GM12878 (cell line): ENCODE data around the gene TPI1. TPM values are rescaled to one million over a fixed set of nuclear protein-coding genes. Genes with fewer than 3 reads are reported as not detected.

Experiments used
- CUX1 ChIP-seq: IDR thresholded peaks from 2 replicates; pipeline ENCODE4 v1.6.1; 2012; ENCODE audit warnings: improper control_type of control experiment, low read depth, low read length; ENCODE audit not compliant: insufficient replicate concordance
- HCFC1 ChIP-seq: fragments of 150-350 bp; IDR thresholded peaks from 2 replicates; pipeline ENCODE4 v1.6.1; 2014; ENCODE audit warnings: low read length
- NBN ChIP-seq: fragments of 450-650 bp; IDR thresholded peaks from 2 replicates; pipeline ENCODE4 v1.6.1; 2016
- ZSCAN29 ChIP-seq: fragments of 450-650 bp; IDR thresholded peaks from 2 replicates; pipeline ENCODE4 v1.6.1; 2017; ENCODE audit warnings: mild to moderate bottlenecking, moderate library complexity
- polyA plus RNA-seq, 11 experiments: library from polyadenylated mRNA; depleted of rRNA in 4 of 11; unstranded in 6 of 11; stranded (reverse) in 5 of 11; fragments of >200 nt; fragmentation: Nextera tagmentation in 4 of 11; fragmentation: Illumina TruSeq in 1 of 11; extraction: Ambion mirVana in 4 of 11; extraction: Trizol in 1 of 11; gene quantifications; 1 replicate in 1 of 11; 2 replicates in 10 of 11; pipeline versions ENCODE4 v1.2.1 to v1.2.3, GENCODE V29; 2011 to 2016; ENCODE audit warnings: inconsistent platforms in 2 of 11, missing spikeins in 2 of 11, low read depth in 1 of 11
- total RNA-seq, 4 experiments: library from RNA; depleted of rRNA in 3 of 4; stranded (reverse); fragments of >200 nt in 3 of 4; fragmentation: Illumina TruSeq in 1 of 4; extraction: Trizol in 1 of 4; gene quantifications; 2 replicates each; pipeline versions ENCODE4 v1.2.1 to v1.2.3, GENCODE V29; 2013 to 2021
- TF ChIP-seq, protein P1 (sequence below): fragments of 150-350 bp; IDR thresholded peaks from 2 replicates; pipeline ENCODE4 v1.6.1; 2014; ENCODE audit warnings: mild to moderate bottlenecking, low read depth, low read length
- TF ChIP-seq, protein P2 (sequence below): fragments of 450-650 bp; IDR thresholded peaks from 2 replicates; pipeline ENCODE4 v1.6.1; 2017; ENCODE audit warnings: mild to moderate bottlenecking, low read depth, inconsistent platforms; ENCODE audit not compliant: poor library complexity, severe bottlenecking

Gene TPI1
- total and polyA plus RNA-seq, 10 of the 15 experiments (the other 5 are each of a cell fraction or from before 2014, with no cell fraction given): 916 to 7,349 (median 1,677) TPM

DNA sequence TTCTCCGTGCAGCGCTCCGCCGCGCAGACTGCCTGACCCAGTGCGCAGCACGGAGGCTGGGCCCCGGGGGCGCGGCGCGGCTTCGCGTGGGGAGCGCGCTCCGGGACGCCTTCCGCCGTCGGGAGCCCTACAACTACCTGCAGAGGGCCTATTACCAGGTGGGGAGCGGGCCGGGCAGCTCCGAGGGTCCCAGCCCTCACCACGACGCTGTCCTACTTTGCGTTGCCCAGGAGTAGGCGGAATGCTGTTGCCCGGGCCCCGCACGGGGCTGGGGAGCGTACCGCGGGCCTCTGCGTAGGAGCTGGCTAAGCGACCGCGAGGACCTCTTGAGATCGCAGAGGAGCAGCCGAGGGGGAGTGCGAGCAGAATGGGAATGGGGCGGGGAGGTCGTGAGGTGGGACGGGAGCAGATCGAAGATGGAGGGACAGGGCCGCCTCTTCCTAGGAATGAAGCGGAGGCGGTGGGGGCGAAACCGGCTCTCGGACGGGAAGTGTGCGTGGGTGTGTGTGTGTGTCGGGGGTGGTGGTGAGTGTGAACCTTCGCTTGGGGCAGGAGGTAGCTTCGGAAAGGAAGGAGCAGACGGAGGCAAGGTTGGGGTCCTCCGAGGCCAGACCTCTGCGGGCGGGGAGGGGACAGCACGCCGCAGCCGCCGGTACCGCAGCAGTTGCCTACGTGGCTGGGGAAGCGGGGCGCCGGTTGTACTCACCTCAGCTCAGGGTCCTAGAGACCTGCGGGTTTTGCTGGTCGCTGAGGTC is 38.4 kb upstream of the TPI1 start (continued):
- TF ChIP-seq, protein P1, sequence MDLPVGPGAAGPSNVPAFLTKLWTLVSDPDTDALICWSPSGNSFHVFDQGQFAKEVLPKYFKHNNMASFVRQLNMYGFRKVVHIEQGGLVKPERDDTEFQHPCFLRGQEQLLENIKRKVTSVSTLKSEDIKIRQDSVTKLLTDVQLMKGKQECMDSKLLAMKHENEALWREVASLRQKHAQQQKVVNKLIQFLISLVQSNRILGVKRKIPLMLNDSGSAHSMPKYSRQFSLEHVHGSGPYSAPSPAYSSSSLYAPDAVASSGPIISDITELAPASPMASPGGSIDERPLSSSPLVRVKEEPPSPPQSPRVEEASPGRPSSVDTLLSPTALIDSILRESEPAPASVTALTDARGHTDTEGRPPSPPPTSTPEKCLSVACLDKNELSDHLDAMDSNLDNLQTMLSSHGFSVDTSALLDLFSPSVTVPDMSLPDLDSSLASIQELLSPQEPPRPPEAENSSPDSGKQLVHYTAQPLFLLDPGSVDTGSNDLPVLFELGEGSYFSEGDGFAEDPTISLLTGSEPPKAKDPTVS: no peak
- peak; percentile 89 for TF ChIP-seq NBN
- no peak for TF ChIP-seq HCFC1
- TF ChIP-seq, protein P2, sequence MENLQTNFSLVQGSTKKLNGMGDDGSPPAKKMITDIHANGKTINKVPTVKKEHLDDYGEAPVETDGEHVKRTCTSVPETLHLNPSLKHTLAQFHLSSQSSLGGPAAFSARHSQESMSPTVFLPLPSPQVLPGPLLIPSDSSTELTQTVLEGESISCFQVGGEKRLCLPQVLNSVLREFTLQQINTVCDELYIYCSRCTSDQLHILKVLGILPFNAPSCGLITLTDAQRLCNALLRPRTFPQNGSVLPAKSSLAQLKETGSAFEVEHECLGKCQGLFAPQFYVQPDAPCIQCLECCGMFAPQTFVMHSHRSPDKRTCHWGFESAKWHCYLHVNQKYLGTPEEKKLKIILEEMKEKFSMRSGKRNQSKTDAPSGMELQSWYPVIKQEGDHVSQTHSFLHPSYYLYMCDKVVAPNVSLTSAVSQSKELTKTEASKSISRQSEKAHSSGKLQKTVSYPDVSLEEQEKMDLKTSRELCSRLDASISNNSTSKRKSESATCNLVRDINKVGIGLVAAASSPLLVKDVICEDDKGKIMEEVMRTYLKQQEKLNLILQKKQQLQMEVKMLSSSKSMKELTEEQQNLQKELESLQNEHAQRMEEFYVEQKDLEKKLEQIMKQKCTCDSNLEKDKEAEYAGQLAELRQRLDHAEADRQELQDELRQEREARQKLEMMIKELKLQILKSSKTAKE: no peak
- TF ChIP-seq ZSCAN29: no peak
- TF ChIP-seq CUX1: no peak
